Measurements from ENCODE around the gene ZNF2.

Gene ZNF2
- 2.3 reads per million, percentile 5 among the genes with 10 or more reads in this experiment for total RNA-seq

DNA sequence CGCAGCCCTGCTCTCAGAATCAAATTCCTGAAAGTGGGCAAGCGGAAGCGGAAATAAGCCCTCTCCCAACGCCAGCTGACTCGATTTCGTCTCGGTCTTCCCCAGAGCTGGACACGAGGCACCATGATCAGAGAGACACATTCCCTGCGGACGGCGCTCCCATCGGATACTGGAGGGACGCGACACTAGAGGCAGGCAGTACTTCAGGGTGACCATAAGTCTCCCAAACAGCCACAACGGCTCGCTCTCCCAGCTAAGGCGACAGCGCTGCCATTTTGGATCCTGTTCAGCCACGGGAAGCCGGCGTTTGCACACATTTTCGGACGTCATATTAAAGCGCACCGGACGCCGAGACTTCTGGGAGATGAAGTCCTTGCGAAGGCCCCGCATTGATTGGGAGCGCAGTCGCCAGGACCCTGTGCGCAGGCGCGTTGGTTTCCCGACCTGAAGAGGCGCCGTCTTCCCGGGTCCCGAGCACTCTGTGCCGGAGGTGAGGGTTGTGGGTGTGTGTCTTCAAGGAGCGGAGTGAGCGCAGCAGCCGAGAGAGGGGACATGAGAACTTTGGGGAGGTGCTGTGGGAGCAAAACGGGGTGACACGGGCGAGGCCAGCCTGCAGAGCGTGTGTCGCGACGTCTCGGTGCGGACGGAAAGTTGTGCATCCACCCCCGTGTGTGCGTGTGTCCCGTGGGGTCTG is at the start of gene ZNF2:
ZNF2 (plus strand) TSS at position 439 of the 694 bp plus-strand sequence. CDS start 10,418 bp downstream, outside the sequence.
- peak; percentile 98 for DNase-seq

DNA sequence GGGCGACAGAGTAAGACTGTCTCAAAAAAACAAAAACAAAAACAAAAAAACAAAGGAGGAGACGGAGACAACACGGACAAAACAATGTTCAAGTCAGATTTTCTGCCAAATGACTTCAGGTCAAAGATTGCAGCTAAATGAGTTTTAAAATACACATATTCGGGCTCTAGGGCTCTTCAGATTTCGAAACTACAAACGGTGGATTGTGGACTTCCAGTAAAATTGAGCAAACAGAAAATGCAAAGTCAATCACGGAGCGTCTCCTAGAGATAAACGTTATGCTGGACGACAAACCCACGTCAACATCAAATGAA is 44.6 kb upstream of the ZNF2 start:
- DNase-seq, result no peak

DNA sequence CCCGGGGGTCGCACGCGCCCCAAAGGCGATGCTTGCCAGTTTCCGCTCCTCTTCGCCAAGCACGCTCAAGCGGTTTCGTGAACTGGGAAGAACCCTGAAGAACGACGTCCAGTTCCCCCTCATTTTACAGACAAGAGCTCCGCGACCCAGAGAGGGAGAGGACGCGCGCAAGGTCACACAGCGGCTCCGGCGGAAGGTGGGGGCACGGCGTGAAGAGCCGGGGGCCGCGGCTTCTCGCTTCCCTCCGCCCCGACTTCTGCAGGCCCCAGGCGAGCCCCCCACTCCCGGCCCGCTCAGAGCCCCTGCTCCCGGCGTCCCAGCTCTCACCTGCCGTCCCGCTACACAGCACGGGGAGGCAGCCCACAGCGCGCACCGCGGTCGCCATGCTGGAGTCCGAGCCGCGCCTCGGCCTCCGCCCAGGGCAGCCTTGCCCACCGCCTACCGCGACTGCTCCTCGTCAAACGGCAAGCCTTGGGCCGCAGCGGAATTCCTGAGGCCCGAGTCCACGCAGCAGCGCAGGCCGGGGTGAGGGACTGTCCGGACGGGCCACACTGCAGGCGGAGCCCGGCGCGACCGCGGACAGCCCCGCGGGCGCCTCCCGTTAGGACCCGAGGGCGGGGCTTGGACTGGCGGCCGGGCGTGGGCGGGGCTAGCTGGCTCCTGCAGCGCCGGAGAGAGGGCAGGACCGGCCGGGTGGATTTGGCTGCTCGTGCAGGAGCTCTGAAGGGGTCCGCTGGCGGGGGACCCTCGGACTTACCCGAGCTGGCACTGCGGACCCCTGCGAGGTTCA is 44.0 kb upstream of the ZNF2 start, which contains the start of gene MRPS5:
MRPS5 (minus strand) TSS at position 402 of the 790 bp plus-strand sequence; CDS start at position 385, 17 bp downstream.
- DNase-seq, result peak; percentile 75

DNA sequence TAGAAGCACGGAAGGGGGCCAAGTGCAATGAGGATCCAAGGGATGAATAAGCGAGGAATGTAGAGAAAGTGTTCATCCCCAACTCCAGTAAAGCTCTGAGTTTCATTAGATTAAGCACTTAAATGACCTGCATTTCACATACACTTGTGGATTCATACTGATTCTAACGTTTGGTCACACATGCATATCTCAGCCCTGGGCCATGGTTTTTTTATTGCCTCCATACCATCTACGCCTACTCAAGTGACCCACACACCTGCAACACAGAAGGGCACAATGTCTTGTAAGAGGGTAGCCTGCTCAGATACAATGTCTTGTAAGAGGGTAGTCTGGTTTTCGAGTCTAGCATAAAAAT is 43.4 kb upstream of the ZNF2 start:
- DNase-seq, result no peak

DNA sequence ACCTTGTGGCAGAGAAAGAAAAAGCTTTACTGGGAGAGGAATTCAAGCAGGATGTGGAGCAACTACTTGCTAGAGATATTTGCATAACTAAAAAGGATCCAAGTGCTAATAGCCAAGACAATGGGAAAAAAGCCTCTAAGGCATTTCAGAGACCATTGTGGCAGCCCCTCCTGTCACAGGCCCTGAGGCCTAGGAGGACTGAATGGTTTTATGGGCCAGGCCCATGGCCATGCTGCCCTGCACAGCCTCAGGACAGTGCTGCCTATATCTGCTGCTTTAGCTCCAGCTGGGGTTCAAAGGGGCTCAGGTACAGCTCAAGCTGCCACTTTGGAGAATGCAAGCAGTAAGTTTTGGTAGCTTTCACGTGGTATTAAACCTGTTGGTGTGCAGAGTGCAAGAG is 26.9 kb upstream of the ZNF2 start:
- no peak for DNase-seq

DNA sequence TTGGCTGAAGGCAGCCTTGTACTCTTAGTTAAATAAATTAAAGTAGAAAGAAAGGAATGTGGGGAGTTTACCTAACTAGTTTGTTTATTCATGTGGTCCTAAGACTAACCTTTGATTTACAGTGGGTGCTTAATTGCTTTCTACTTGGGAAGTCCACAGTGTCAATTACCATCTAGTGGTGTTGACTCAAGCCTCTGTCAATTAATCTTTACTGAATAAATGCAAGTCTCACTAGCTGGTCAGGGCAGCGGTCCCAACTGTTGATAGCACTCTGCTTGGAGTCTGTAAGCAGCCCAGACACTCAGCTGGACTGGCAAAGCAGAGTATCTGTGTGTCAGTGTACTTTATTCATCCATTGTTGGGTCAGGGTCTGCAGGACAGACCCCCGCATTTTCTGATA is 21.8 kb upstream of the ZNF2 start:
- DNase-seq, result no peak

DNA sequence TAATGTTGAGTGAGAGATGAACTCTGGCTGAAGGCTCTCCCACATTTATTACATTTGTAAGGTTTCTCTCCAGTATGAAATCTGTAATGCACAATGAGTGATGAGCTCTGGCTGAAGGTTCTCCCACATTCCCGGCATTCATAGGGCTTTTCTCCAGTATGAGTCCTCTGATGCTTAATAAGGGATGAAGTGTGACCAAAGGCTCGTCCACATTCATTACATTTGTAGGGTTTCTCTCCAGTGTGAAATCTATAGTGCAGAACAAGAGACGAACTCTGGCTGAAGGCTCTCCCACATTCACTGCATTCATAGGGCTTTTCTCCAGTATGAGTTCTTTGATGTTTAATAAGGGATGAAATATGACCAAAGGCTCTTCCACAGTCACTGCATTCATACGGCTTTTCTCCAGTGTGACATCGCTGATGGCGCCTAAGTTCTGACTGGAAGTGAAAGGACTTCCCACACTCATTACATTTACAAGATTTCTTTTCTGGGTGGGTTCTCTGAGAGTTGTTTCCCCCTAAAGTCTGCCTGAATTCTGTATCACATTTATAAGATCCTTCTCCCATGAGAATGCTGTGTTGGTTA is 16.1 kb upstream of the ZNF2 start:
- DNase-seq, result no peak

DNA sequence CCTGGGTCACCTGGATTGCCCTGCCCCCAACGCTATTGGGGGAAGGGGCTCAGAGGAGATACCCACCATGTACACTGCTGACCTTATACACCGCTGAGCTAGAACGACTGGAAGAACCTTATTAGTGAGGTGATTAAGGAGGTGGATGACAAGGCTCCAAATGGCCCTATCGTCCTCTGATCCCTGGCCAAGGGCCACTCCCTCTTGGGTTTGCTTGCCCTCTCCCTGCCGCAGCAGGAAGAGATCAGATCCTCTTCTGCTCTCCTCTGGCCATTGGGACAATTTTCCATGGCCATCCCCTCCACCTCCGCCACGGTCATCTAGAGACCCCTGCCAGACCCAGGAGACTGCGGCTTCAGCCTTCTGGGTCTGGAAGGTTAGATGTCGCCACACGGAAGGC is 7.2 kb upstream of the ZNF2 start:
- DNase-seq, result no peak

DNA sequence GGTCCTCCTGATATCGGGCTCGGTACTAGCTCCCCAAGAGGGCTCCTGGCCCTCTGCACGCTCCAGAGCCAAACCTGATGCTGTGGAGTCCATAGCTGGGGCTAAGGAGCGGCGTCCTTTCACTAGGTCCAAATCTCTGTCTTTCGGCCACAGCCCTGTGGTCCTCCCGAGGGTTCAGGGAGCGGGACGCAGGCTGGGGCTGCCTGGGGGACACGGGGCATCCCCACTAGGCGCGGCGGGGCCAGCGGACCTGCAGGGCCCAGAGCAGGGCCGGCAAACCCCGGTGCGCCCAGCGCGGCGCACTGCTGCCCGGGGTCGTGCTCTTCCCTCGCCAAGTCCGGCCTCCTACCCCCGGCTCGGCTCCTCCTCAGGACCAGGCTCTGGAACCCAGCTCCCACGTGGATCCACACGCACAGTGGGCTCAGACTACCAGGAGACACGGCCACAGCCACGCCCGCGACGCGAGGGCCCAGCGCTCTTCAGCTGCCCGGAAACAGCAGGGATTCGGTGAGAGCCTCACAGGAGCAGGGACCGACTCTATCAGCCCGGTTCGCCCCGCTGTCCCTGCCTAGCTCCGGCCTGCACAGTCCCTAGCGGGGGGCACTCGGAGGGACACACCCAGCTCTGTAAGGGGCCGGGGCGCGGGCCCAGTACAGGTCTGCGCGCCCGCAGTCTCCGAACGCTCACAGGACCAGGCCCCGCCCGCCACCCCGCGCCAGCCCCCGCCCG is 6.6 kb upstream of the ZNF2 start:
- DNase-seq, result peak; percentile 4

DNA sequence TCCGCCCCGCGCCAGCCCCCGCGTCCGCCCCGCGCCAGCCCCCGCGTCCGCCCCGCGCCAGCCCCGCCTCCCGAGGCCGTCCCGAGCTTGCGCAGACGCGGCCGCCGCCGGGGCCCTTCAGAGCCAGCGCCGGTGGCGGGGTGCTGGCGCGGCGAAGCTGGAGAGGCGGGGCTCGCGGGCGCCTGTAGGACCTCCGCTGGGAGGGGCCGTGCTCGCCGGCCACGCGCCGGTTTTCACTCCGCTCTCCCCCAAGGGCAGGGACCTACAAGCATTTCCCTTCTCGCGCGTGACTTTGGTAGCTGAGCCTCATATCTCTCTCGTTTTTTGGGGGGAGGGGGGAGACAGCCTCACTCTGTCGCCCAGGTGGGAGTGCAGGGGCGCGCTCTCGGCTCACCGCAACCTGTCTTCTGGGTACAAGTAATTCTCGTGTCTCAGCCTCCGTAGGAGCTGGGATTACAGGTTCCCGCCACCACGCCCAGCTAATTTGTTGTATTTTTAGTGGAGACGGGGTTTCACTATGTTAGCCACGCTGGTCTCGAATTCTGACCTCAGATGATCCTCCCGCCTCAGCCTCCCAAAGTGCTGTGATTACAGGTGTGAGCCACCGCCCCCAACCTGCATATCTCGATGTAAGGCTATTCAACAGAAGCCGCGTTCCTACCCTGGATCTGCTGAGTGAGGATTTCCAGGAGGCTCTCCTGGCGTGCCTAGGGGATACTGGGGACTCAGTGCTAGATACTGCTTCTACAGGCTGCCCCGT is 5.7 kb upstream of the ZNF2 start, which contains the start of gene ZNF514:
ZNF514 (minus strand) TSS at position 159 of the 760 bp plus-strand sequence. CDS start 6,595 bp downstream, outside the sequence.
- peak; percentile 69 for DNase-seq

DNA sequence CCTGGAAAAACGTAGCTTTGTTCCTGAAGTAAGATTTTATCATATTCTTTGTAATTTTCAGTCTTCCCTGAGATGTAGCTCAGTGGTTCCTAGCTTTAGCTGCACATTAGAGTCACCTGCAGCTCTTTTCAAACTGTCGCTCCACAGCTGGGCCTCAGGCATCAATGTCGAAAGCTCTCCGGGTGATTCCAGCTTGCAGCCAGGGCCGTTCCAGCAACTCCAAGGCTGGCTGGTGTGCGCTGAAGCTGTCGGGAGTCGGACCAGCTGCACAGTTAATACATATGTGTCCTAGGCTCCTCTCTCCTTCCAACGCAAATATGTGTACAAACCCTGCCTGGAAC is 609 bp upstream of the ZNF2 start:
- no peak for DNase-seq

DNA sequence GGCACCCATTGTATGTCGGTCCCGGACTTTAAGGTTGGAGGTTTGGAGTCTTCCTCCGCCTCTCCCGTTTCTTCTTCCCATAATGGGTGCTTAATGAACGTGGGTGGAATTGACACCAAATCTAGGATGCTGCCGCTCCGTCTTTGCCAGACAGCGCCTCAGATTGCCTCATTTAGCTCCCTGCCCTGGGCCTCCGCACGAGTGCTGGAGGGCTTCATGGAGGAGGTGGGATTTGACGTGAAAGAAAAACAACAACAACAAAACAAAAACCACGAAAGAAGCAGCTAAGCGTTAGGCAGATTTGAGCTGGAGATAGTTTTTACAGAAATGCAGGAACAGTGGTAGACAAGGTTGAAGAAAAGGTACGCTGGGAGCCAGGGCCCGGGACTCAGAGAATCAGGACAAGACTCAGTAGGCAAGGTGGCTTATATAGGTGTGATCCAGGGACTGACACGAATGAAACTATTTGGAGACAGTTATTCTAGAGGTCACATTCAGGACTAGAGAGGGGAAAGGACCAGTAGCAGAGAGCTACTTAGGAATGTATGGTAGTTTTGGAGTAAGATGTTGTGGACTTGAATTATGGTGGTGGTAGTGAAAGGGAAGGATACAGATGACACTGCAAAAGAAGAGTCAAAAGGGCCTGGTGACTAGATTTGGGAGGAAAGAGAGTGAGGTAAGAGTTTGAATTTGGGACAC is 605 bp downstream of the ZNF2 start:
- no peak for DNase-seq

DNA sequence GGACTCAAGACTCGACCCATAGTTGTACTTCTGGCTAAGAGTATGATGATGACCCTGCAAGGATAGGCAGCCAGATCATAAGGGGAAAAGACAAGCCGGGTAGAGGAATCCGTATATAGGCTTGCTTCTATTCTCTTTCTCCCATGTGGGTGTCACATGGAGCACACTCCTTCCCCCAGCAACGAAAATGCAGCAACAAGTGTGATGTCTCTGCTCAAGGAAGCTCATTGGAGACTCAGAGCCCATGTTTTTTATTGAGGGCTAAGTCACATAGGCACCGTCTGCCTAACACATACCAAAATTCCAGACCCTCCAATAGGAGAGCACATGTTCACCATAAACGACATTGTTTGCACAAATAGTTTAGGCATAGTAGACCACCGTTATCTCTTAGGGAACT is 6.3 kb downstream of the ZNF2 start:
- DNase-seq, result no peak

DNA sequence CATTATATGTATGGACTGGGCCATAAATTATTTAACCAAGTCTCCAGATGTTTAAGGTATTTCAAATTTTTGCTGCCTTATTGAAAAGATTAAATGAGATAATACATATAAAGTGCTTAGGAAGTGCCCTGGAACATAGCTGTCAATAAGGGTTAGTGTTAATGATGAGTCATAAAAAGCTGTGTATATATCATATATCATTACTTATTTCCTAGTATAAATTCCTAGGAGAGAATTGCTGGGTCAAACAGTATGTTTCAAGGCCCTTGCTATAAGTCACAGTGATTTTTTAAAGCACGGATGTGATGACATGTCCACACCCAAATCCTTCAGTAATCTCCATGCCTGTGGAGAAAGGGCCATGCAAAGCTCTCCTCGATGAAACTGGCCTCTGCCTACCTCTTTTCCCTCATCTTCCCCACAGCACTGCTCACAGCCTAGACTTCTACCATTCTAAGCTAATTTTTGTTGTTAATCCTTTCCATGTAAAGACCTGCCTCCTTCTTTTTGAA is 8.5 kb downstream of the ZNF2 start:
- no peak for DNase-seq

DNA sequence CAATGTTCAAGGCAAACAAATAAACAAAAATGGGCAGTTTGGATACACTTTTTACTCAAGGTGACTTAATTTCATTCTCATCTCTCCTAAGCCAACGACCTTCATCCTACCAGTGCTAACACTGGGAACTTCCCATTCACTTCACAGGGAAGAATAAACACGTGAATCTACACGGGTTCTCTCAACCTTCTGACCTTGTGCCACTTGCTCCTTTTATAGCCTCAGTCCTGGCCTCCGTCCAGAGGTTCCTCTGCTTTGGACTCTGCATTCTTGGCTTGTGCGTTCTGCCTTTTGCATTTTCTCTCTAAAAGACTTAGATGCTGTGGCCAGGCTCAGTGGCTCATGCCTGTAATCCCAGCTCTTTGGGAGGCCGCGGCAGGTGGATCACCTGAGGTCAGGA is 13.8 kb downstream of the ZNF2 start:
- no peak for DNase-seq

DNA sequence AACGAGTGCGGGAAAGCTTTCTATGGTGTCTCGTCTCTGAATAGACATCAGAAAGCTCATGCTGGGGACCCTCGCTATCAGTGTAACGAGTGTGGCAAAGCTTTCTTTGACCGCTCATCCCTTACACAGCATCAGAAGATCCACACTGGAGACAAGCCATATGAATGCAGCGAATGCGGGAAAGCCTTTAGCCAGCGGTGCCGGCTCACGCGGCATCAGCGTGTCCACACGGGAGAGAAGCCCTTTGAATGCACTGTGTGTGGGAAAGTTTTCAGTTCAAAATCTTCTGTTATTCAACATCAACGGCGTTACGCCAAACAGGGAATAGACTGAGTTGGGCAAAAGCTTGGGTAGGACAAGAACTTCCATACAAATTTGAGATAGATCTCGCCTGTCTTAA is 16.2 kb downstream of the ZNF2 start:
- DNase-seq, result no peak

DNA sequence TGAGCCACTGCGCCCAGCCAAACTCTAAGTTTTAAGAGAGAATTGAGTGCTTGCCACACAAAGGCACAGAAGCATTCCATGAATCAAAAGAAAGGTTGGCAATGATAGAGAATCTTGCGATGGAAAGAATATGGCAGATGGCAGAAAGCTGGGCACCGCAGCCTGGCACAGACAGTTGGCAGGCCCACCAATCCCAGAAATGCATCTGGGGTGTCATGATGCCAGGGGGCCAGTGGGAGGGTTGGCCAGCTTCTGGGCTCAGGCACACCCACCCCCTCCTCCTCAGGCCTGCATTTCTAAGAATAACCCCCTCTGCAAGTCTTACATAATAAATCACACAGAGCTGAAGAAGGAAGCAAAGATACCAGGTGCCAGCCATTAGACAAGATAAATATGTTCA is 19.6 kb downstream of the ZNF2 start:
- DNase-seq, result no peak

DNA sequence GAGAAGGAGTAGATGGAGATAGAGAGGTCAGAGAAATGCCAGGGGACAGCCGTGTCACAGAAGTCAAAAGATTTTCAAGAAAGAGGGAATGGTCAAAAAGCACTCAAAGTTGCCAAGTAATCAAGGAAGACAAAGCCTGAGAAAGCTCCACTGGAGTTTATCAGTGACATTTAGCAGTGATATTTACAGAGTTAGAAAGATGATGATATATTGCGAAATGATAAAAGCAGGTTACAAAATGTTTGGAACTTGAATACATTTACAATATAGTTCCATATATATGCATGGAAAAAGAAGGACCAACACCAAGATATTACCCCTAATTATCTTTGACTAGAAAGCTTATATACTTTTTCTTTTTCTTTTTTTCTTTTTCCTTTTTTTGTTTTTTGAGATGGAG is 20.4 kb downstream of the ZNF2 start:
- no peak for DNase-seq

DNA sequence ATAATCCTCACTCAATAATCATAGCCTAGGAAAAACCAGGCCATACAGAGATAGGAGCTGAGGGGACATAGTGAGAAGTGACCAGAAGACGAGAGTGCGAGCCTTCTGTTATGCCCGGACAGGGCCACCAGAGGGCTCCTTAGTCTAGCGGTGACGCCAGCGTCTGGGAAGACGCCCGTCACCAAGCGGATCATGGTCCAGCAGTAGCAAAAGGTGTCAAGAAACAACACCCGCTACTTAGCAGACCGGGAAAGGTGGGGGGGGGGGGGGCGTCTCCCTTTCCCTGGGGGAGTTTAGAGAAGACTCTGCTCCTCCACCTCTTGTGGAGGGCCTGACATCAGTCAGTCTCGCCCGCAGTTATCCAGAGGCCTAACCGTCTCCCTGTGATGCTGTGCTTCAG is 27.3 kb downstream of the ZNF2 start:
- peak; percentile 9 for DNase-seq

DNA sequence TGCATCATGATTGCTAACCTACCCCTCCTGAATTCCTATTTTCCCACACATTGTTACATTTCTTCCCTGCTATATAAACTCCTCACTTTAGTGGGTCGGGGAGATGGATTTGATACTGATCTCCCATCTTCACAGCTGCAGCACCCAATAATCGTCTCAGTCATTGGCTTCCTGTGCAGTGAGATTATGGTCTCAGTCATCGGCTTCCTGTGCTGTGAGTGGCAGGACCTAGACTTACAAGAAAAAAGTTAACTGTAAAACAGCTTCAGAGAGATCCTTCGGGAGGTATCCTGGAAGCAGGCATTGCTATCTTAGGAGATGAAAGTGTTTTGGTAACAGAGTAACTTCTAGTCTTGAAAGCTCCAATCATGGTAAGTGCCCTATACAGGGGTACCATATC is 38.3 kb downstream of the ZNF2 start:
- DNase-seq, result no peak

DNA sequence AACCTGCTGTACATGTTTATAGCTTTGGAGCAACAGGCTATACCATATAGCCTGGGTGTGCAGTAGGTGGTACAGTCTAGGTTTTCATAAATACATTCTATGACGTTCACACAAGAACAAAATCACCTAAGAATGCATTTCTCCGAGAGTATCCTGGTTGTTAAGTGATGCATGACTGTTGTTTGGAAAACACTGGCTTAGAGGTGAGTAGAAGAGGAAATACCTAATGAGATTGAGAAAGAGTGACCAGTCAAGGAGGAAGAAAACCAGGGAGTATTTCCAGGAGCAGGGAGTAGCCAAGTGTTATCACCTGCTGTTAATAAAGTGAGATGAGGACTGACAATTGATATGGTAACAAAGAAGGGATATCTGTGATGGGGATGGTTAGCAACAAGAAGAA is 38.8 kb downstream of the ZNF2 start:
- no peak for DNase-seq

DNA sequence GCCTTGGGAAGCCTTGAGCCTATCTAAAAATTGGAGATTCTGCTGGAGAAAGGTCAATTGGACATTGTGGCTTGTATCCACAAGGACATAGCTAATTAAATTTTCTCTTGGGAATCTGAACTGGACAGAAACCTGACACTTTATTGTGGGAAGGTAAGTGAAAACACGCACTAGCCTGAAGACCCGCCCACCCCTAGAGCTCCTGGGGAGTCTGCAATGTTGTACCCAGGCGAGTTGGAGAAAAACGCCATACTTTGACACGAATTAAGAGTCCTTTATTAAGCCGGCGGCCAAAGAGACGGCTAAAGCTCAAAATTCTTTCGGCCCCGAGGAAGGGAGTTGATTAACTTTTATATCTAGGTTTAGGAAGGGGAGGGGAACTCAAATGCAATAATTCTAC is 40.5 kb downstream of the ZNF2 start:
- no peak for DNase-seq

All from effector CD4-positive, alpha-beta T cell (primary cell).